ENCODE data around the gene SEZ6L2.

The SEZ6L2 gene

GRCh38 chr16:29825145-29826044 is 74.0 kb downstream of the SEZ6L2 start:
- peak in 1 of 2 experiments; percentile 45 for DNase-seq (ENCODE audit: low read depth in 2 of 2)

GRCh38 chr16:29824589-29825144 is 74.7 kb downstream of the SEZ6L2 start:
- peak in 1 of 2 experiments; percentile 47 for DNase-seq (ENCODE audit: low read depth in 2 of 2)

GRCh38 chr16:29821643-29822115 is 77.7 kb downstream of the SEZ6L2 start:
- peak in 1 of 2 experiments; percentile 52 for DNase-seq (ENCODE audit: low read depth in 2 of 2)

Data from fibroblast of skin of left quadriceps (primary cell).